GM18519 (cell line): Measurements from ENCODE around the gene SOCS7.

ENCODE experiments used
- ATAC-seq: cut with Tn5 transposase; IDR thresholded peaks from one replicate; pipeline ENCODE4 v1.9.1; 2021; ENCODE audit warnings: mild to moderate bottlenecking, moderate library complexity; ENCODE audit not compliant: unreplicated experiment, low FRiP score

The SOCS7 gene

GRCh38 chr17:38418062-38418692 lies 66.5 kb downstream of the SOCS7 start:
- ATAC-seq: no peak

- ATAC-seq: no peak
Observed at GRCh38 chr17:38418693-38419507, 67.3 kb downstream of the SOCS7 start.

GRCh38 chr17:38419508-38419981 lies 67.9 kb downstream of the SOCS7 start:
- ATAC-seq: no peak

- ATAC-seq: no peak
Observed at GRCh38 chr17:38420518-38420917, 68.9 kb downstream of the SOCS7 start.

GRCh38 chr17:38421171-38421841 lies 69.7 kb downstream of the SOCS7 start:
- no peak for ATAC-seq

GRCh38 chr17:38421871-38422827 lies 70.5 kb downstream of the SOCS7 start:
- no peak for ATAC-seq

GRCh38 chr17:38424297-38424972 lies 72.8 kb downstream of the SOCS7 start:
- ATAC-seq: no peak

GRCh38 chr17:38425031-38425430 lies 73.4 kb downstream of the SOCS7 start:
- ATAC-seq: no peak

GRCh38 chr17:38425744-38426143 lies 74.1 kb downstream of the SOCS7 start:
- ATAC-seq: no peak

GRCh38 chr17:38426441-38426840 lies 74.8 kb downstream of the SOCS7 start:
- ATAC-seq: no peak

GRCh38 chr17:38427160-38427949 lies 75.7 kb downstream of the SOCS7 start:
- ATAC-seq: no peak

- ATAC-seq: no peak
Observed at GRCh38 chr17:38428112-38428642, 76.5 kb downstream of the SOCS7 start, which contains the start of gene ARHGAP23. ARHGAP23 (plus strand) TSS chr17:38428464; CDS start chr17:38428486, 22 bp downstream.

- ATAC-seq: no peak
Observed at GRCh38 chr17:38428643-38429371, 77.2 kb downstream of the SOCS7 start.

- ATAC-seq: no peak
Observed at GRCh38 chr17:38429476-38430100, 77.9 kb downstream of the SOCS7 start.

- ATAC-seq: no peak
Observed at GRCh38 chr17:38430316-38430715, 78.7 kb downstream of the SOCS7 start.

- no peak for ATAC-seq
Observed at GRCh38 chr17:38430822-38431221, 79.2 kb downstream of the SOCS7 start.

GRCh38 chr17:38431346-38432145 lies 79.9 kb downstream of the SOCS7 start:
- no peak for ATAC-seq
